Skeletal muscle satellite cell (primary cell): ENCODE measurements around the gene FDX2.

Source experiments
- H3K27me3 ChIP-seq: 2 replicates; pipeline ENCODE4 v1.7.0; 2013; ENCODE audit warnings: low read length; ENCODE audit not compliant: control insufficient read depth, insufficient read depth
- H3K36me3 ChIP-seq: 2 replicates; pipeline ENCODE4 v1.7.0; 2013; ENCODE audit warnings: mild to moderate bottlenecking, control low read depth, low read length; ENCODE audit not compliant: insufficient read depth
- H3K4me1 ChIP-seq: 2 replicates; pipeline ENCODE4 v1.7.0; 2013; ENCODE audit warnings: low read length; ENCODE audit not compliant: control insufficient read depth, insufficient read depth
- H3K4me2 ChIP-seq: 2 replicates; pipeline ENCODE4 v1.7.0; 2013; ENCODE audit warnings: mild to moderate bottlenecking, low read length
- H3K4me3 ChIP-seq: 2 replicates; pipeline ENCODE4 v1.7.0; 2013; ENCODE audit warnings: low read length
- H3K9ac ChIP-seq: 2 replicates; pipeline ENCODE4 v1.7.0; 2013; ENCODE audit warnings: mild to moderate bottlenecking, low read depth, low read length, moderate library complexity
- H3K9me3 ChIP-seq: replicated peaks from 2 replicates; pipeline ENCODE4 v1.7.0; 2013; ENCODE audit warnings: mild to moderate bottlenecking, control low read depth, low read length

Gene FDX2

DNA sequence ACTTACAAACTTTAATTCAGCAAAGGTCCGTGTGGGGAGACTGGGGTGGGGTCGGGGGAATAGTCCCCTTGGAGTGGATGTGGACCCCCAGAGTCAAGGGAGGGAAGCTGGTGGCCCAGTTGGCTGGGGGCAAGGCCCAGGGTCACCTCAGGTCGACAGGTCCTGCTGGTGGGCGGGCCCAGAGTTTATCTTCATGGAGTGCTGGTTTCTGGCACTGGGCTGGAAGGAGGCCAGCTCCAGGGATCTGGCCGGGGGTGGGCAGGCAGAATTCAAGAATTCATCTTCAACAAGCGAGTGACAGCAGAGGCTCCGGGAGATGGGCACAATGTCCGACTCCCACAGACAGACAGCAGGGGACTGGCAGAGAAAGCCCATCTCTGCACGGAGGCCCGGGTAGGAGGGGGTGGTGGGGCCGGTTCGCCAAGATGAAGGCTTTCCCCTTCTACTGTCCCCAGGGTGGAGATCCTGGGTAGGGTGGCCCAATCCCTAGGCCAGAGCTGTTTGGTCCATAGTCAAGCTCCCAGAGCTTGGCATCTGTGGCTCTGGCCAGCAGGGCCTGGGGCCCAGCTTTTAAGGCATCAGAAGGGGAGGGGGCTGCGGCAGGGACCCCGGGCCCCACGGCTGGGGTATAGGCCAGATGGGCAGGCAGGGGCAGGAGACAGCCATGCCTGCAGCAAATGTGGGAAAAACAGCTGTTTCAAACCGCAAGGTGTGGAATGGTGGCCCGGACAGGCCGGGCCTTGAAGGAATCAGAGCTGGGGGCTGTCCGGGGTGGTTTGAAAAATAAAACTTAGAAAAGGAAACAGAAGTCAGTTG, 622 bp upstream of the FDX2 start:
- H3K36me3 ChIP-seq, result peaks cover 27% of the 10 kb centered on the region
- H3K4me2 ChIP-seq, result peak overlapping the region; percentile 81
- H3K9ac ChIP-seq, result peak overlapping the region; percentile 76
- no peaks in the 10 kb centered on the region for H3K27me3 ChIP-seq
- H3K9me3 ChIP-seq, result no peaks in the 10 kb centered on the region
- peak overlapping the region; percentile 75 for H3K4me3 ChIP-seq
- H3K4me1 ChIP-seq, result peaks cover 4% of the 10 kb centered on the region

DNA sequence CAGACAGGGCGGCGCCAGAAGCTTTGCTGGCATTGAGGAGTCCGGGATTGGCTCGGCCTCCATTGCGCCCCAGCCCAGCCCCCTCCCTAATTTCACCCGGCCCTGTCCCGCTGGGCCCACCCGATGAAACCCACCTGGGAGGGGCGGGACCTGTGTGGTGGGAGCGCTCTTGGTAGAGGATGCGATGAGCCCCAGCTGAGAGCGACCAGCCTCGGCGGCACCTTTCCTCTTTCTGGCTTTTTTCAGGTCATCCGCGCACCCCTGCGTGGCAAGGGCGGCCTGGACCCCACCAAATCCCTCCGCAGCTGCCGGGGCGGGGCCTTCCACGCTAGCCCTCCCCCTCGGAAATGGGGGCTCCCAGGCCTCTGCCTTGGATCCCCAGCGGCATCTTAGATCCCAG, 6.4 kb downstream of the FDX2 start, which contains the start of gene ZGLP1:
TSS of gene ZGLP1 (minus strand) at position 393 of the 400 bp plus-strand sequence.
- H3K9me3 ChIP-seq, result no peaks in the 10 kb centered on the region
- H3K36me3 ChIP-seq, result no peaks in the 10 kb centered on the region
- H3K27me3 ChIP-seq, result no peaks in the 10 kb centered on the region
- H3K4me3 ChIP-seq, result no peak within 1 kb of the TSS
- H3K9ac ChIP-seq, result no peak within 1 kb of the TSS
- H3K4me2 ChIP-seq, result no peak within 1 kb of the TSS
- H3K4me1 ChIP-seq, result peaks cover 15% of the 10 kb centered on the region

DNA sequence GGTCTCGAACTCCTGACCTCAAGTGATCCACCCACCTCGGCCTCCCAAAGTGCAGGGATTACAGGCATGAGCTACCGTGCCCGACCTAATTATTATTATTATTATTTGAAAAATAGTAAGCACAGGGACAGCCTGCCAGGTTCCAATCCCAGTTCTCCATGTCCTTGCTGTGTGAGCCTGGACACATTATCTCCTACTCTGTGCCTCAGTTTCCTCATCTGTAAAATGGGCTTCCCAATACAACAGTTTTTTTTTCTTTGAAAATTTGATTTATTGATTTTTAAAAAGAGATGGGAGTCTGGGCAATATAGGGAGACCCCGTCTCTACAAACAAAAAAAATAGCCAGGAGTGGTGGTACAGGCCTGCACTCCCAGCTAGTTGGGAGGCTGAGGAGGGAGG, 9.5 kb downstream of the FDX2 start:
- no peaks in the 10 kb centered on the region for H3K36me3 ChIP-seq
- no peaks in the 10 kb centered on the region for H3K9me3 ChIP-seq
- H3K4me2 ChIP-seq, result no peak overlapping the region
- no peak overlapping the region for H3K4me3 ChIP-seq
- peaks cover 27% of the 10 kb centered on the region for H3K4me1 ChIP-seq
- no peak overlapping the region for H3K9ac ChIP-seq
- H3K27me3 ChIP-seq, result no peaks in the 10 kb centered on the region

DNA sequence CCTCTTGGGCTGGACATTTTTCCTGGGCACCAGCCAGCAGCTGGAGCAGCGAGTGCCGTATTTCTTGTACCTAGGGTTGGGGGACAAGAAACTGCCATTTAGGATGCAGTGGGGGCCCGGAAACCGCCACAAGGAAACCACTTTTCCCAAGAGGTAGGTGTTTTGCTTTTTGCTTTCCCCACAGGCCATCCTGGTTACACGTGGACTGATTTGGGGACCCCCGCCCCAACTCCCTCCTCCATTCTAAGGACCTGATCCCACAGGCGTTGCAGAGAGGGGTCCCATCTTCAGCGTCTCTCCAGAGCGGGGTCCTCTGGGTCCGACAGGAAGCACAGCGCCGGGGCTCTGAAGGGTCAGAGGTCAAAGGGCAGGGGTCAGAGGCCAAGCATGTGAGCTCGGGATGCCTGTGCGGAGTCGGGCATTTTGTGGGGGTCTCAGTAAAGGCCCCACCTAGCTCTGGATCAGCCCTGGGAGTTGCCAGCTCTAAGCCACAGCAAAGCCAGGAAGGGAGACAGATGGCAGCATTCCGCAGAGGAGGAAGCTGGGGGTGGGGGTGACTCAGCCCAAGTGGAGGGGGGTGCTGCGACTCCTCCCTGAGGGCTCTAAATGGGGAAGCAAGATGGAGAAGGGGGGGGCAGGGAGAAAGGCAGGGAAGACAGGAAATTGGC, 10.5 kb downstream of the FDX2 start:
- peaks cover 27% of the 10 kb centered on the region for H3K4me1 ChIP-seq
- peak overlapping the region; percentile 41 for H3K4me2 ChIP-seq
- no peaks in the 10 kb centered on the region for H3K9me3 ChIP-seq
- no peaks in the 10 kb centered on the region for H3K36me3 ChIP-seq
- no peaks in the 10 kb centered on the region for H3K27me3 ChIP-seq
- no peak overlapping the region for H3K4me3 ChIP-seq
- H3K9ac ChIP-seq, result peak overlapping the region; percentile 58

DNA sequence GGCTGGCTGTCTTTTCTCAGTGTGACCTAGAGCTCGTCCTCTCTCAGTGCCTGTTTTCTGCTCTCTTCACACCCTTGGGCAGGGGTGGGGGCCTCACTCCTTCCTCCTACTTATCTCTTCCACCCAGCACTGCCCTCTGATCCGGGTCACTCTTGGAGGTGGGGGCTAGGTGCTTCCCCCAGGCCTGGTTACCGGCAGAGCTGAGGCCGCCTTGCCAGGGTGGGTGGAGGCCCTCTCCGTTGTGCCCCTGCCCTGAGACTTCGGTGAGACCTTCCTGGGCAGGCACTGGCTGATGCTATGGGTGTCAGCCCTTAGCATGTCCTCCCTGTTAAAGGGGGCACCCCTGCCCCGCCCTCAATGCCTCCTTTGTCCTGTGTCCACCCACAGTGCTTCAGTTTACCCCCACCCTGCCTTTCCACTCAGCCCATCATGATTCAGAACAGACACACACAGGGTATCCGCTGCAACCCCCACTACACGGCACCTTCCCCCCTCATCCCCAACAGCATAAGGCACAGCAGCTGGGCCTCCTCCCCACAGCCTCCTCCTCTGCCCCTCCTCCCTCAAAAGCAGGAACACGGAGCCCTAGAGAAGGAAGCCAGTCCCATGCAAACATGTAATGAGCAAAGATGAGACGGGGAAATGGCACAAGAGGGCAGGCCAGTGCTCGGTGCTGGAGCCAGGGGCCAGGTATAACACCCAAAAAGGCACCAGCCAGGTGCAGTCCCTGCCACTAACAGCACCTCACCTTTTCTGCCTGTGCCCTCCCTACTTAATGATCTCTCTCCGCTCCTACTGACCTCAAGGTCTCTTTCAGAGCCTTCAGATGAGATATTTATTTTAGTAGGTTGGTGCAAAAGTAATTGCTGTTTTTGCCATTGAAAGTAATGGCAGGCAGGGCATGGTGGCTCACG, 16.0 kb downstream of the FDX2 start:
- no peaks in the 10 kb centered on the region for H3K36me3 ChIP-seq
- no peak overlapping the region for H3K9ac ChIP-seq
- peaks cover 22% of the 10 kb centered on the region for H3K27me3 ChIP-seq
- no peak overlapping the region for H3K4me3 ChIP-seq
- peaks cover 30% of the 10 kb centered on the region for H3K4me1 ChIP-seq
- no peaks in the 10 kb centered on the region for H3K9me3 ChIP-seq
- H3K4me2 ChIP-seq, result no peak overlapping the region

DNA sequence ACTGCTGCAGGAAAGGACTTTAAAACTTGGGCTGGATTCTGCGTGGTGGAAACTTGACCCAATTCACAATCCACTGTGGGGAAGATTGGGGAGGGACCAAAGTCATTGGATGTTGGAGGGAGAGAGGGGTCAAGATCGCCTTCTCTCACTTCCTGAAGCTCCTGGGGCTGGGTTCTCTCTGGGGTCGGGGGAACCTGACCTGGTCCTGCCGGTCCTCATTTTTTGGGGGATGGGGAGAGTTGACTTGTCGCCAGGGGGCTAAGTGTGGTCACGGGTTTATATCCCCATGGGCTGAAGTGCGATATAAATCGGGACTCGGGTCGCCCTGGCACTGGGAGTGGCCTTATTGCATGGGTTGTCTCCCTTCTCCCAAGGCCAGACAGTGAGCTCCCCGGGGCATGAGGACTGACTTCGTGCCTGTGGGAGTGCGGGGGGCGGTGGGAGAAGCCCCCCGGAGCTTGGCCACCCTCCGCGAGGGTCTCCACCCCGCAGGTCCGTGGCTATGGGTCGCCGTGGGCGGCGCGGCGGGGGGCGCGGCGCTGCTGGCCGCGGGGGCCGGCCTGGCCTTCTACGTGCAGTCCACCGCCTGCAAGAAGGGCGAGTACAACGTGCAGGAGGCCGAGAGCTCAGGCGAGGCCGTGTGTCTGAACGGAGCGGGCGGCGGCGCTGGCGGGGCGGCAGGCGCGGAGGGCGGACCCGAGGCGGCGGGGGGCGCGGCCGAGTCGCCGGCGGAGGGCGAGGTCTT, 19.8 kb downstream of the FDX2 start:
- H3K36me3 ChIP-seq, result no peaks in the 10 kb centered on the region
- H3K9ac ChIP-seq, result no peak overlapping the region
- H3K27me3 ChIP-seq, result peaks cover 59% of the 10 kb centered on the region
- H3K9me3 ChIP-seq, result no peaks in the 10 kb centered on the region
- peaks cover 29% of the 10 kb centered on the region for H3K4me1 ChIP-seq
- peak overlapping the region; percentile 68 for H3K4me2 ChIP-seq
- no peak overlapping the region for H3K4me3 ChIP-seq

DNA sequence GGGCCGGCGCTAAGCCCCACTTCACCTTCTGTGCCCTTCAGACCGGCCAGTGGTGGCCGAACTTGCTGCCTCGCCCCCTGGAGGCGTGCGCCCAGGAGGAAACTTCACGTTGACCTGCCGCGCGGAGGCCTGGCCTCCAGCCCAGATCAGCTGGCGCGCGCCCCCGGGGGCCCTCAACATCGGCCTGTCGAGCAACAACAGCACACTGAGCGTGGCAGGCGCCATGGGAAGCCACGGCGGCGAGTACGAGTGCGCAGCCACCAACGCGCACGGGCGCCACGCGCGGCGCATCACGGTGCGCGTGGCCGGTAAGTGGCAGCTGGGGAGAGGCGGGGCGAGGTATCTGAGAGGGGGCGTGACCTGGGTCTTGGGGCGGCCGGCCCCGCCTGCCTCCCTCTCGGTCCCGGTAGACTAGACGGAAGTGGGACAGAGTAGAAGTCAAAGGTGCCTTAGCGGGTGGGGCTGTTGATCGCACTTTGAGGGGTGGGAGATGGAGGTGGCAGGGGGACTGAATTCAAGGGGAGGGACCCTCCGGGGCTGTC, 20.4 kb downstream of the FDX2 start:
- no peaks in the 10 kb centered on the region for H3K36me3 ChIP-seq
- peak overlapping the region; percentile 68 for H3K4me2 ChIP-seq
- no peak overlapping the region for H3K9ac ChIP-seq
- H3K9me3 ChIP-seq, result no peaks in the 10 kb centered on the region
- H3K4me1 ChIP-seq, result peaks cover 36% of the 10 kb centered on the region
- H3K4me3 ChIP-seq, result peak overlapping the region; percentile 32
- H3K27me3 ChIP-seq, result peaks cover 65% of the 10 kb centered on the region

DNA sequence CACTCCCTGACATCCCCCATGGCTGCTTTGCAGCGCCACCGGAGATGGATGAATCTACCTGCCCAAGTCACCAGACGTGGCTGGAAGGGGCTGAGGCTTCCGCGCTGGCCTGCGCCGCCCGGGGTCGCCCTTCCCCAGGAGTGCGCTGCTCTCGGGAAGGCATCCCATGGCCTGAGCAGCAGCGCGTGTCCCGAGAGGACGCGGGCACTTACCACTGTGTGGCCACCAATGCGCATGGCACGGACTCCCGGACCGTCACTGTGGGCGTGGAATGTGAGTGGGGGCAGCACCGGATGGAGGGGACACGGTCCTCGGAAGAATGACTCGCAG, 21.5 kb downstream of the FDX2 start:
- peaks cover 72% of the 10 kb centered on the region for H3K27me3 ChIP-seq
- no peak overlapping the region for H3K9ac ChIP-seq
- no peaks in the 10 kb centered on the region for H3K9me3 ChIP-seq
- H3K4me2 ChIP-seq, result no peak overlapping the region
- H3K4me3 ChIP-seq, result no peak overlapping the region
- peaks cover 45% of the 10 kb centered on the region for H3K4me1 ChIP-seq
- no peaks in the 10 kb centered on the region for H3K36me3 ChIP-seq

DNA sequence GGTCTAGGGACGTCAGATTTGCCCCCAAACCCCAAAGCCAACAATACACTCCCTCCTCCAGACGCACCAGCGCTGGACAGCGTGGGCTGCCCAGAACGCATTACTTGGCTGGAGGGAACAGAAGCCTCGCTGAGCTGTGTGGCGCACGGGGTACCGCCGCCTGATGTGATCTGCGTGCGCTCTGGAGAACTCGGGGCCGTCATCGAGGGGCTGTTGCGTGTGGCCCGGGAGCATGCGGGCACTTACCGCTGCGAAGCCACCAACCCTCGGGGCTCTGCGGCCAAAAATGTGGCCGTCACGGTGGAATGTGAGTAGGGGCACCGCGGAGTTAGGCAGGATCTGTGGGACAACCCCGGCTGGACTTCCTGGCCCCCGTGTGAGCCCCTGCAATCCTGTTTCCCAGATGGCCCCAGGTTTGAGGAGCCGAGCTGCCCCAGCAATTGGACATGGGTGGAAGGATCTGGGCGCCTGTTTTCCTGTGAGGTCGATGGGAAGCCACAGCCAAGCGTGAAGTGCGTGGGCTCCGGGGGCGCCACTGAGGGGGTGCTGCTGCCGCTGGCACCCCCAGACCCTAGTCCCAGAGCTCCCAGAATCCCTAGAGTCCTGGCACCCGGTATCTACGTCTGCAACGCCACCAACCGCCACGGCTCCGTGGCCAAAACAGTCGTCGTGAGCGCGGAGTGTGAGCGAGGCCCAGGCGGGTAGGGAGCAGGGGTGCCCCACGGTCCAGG, 22.0 kb downstream of the FDX2 start:
- H3K4me1 ChIP-seq, result peaks cover 50% of the 10 kb centered on the region
- no peak overlapping the region for H3K4me3 ChIP-seq
- H3K4me2 ChIP-seq, result no peak overlapping the region
- H3K27me3 ChIP-seq, result peaks cover 76% of the 10 kb centered on the region
- no peaks in the 10 kb centered on the region for H3K36me3 ChIP-seq
- no peak overlapping the region for H3K9ac ChIP-seq
- H3K9me3 ChIP-seq, result no peaks in the 10 kb centered on the region

DNA sequence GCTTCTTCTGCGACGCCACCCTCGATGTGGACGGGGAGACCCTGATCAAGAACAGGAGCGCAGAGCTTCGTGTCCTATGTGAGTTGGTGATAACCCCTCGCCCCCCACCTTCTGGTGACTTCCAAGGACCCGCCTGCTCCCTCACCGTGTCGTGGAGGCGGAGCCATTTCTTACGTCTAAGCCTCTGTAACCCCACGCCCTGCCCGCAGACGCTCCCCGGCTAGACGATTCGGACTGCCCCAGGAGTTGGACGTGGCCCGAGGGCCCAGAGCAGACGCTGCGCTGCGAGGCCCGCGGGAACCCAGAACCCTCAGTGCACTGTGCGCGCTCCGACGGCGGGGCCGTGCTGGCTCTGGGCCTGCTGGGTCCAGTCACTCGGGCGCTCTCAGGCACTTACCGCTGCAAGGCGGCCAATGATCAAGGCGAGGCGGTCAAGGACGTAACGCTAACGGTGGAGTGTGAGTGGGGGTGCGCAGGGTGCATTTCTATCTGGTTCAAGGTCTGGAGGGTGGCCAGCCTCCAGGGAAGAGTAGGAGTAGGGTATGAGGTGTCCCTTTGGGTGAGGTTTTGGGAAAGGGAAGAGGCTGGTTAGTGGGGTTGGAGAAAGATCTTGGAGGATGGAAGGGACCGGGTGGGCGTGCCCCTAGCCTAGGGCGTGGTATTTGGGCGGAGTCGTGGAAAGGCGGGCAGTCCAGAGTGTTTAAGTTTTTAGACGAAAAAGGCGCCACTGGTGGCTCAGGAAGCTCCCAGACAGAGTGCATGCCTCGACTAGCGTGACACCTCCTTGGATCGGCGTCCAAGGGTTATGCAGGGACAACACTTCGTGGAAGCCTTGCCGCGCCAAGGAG, 22.8 kb downstream of the FDX2 start:
- Histone ChIP-seq H3K9me3 (no peaks in the 10 kb centered on the region), H3K4me3 (peak overlapping the region; percentile 68), H3K4me2 (peak overlapping the region; percentile 93), H3K27me3 (peaks cover 84% of the 10 kb centered on the region), H3K4me1 (peaks cover 52% of the 10 kb centered on the region), H3K36me3 (no peaks in the 10 kb centered on the region), H3K9ac (no peak overlapping the region)
